NCI-H1417 treated with DMSO at 0.1 percent for 48 hours (cell line): Measurements from ENCODE around the gene HSPG2.
"Not testable (repeated sequence)": the region's sequence is repeated elsewhere in the genome, so short reads cannot be mapped to it uniquely, and the experiment has no call there.

Experiments used
- DNase-seq: peaks from one replicate; lab custom pipeline; 2025; lab: John Stamatoyannopoulos, UW

Gene HSPG2

GRCh38 chr1:21843208-21843607 lies 93.9 kb downstream of the HSPG2 start:
- no peak for DNase-seq

- DNase-seq = no peak
Observed at GRCh38 chr1:21842606-21843162, 94.4 kb downstream of the HSPG2 start.

DNA sequence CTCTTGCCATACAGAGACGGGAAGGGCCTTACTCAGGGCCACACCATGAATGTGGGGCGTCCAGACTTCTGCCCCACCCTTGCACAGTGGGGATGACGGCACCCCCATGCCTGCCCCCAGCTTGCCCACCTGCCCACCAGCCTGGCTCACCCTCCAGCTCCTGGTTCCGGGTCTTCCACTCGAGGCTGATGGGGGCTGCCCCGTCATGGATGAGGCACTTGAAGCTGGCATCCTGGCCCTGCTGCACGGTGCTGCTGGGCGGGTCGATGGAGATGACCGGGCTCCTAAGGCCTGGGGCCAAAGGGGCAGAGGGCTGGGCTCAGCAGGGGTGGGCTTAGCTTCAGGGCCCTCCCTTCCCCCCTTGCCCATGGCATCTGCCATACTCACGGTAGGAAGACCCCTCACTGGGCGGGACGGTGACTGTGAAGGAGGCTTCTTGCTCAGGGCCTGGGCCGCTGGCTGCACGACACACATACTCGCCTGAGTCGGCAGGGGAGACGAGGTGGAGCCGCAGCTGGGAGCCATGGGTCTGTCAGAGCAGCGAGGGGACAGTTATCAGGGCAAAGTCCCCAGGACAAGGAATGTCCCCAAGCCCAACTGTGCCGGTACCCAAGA lies 95.2 kb downstream of the HSPG2 start:
- no peak for DNase-seq

- DNase-seq = no peak
Observed at GRCh38 chr1:21840981-21841380, 96.1 kb downstream of the HSPG2 start.

DNA sequence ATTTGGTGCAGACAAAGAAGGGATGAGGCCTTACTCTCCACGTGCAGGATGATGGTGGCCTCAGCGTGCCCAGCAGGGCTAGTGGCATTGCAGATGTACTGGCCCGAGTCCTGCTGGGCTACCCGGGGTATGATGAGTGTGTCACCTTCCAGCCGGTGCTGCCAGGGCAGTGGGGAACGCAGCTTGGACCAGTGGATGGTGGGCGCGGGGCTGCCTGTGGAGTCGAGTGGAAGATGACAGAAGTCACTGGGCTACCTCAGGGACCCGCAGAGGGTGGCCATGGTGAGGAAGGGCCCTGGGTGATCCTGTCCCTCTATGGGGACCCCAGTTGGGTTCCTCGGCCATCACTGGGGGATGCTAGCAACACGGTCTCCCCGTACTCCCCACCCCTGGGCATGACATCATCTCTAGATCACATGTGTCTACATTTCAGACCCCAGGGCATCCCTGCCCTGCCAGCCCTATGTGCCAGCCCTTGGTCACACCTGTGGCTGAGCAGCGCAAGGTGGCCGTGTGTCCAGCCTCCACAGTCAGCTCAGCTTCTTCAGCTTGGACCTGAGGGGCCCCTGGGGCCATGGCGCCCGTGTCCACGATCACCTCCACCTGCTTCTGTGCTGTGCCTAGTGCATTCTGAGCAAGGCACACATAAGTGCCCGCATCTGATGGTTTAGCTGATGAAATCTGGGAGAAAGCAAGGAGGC lies 97.6 kb downstream of the HSPG2 start:
- no peak for DNase-seq

GRCh38 chr1:21838359-21839157 lies 98.6 kb downstream of the HSPG2 start:
- no peak for DNase-seq

- no peak for DNase-seq
Observed at GRCh38 chr1:21837476-21837875, 99.6 kb downstream of the HSPG2 start.

DNA sequence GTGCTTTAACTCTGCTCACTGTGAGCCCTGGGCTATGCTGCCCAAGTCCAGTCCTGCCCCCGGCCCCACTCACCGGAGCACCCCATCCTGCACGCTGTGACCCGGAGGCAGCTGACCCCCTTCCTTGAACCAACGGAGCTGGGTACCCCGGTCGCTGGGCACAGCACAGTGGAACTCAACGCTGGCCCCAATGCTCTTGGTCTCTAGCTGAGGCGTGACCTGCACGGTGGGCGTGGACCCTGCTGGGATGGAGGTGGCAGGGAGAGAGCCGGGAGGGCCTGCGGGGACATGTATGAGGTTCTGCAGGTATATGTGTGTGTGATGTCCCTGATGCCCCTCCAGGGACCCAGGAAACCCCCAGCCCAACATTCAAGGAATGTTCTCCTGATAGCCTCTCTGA lies 100.4 kb downstream of the HSPG2 start:
- no peak for DNase-seq

DNA sequence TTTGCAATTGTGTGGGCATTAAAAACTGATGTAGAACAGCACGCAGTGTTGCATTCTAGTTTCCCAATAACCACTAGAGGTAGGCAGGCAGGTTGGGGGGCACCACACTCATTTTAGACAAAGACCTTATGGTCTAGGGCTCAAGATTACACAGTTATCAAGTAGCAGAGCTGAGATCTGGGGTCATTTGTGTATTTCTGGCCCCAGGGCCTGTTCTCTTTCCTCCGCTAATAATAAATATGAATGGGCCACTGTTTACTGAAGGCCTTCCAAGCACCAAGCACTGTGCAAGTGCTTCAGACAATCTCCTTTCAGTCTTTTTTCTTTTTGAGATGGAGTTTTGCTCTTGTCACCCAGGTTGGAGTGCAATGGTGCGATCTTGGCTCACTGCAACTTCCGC lies 101.1 kb downstream of the HSPG2 start:
- DNase-seq = no peak

DNA sequence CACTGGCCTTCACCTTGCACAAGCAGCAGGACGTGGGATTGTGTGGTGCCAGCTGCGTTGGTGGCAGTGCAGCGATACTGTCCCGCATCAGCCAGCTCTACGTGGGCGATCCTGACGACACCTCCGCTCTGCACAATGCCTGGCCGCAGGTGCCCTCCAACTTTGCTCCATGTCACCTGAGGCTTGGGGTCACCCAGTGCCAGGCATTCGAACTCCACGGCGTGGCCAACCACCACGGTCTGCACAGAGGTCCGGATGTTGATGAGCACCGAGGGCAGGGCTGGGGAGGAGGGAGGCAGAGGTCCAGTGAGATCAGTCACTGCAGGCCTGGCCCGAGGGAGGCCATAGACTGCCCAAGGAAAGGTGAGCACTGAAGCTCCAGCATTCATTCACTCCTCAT lies 102.4 kb downstream of the HSPG2 start:
- no peak for DNase-seq

DNA sequence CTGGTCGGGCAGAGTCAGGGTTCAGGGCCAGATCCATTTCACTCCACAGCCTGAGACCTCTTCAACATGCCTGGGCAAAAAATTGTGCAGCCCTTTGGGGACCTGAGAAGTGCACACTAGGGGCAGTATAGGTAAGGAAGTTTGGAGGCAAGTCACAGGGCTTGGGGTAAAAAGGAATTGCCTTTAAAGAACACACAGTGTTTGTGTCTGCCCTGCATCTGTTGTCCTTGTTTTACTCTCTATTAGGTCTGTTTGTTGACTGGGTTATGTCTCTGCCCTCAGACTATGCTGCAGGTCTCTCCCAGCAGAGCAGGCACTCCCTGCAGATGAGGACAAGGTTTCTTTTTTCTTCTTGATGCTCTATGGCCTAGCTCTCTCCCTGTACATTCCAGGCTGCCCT lies 103.0 kb downstream of the HSPG2 start:
- no peak for DNase-seq

GRCh38 chr1:21833392-21833976 lies 103.6 kb downstream of the HSPG2 start:
- no peak for DNase-seq

GRCh38 chr1:21831454-21831970 lies 105.6 kb downstream of the HSPG2 start:
- DNase-seq = no peak

- no peak for DNase-seq
Observed at GRCh38 chr1:21830792-21831453, 106.2 kb downstream of the HSPG2 start.

- no peak for DNase-seq
Observed at GRCh38 chr1:21829294-21829693, 107.8 kb downstream of the HSPG2 start.

DNA sequence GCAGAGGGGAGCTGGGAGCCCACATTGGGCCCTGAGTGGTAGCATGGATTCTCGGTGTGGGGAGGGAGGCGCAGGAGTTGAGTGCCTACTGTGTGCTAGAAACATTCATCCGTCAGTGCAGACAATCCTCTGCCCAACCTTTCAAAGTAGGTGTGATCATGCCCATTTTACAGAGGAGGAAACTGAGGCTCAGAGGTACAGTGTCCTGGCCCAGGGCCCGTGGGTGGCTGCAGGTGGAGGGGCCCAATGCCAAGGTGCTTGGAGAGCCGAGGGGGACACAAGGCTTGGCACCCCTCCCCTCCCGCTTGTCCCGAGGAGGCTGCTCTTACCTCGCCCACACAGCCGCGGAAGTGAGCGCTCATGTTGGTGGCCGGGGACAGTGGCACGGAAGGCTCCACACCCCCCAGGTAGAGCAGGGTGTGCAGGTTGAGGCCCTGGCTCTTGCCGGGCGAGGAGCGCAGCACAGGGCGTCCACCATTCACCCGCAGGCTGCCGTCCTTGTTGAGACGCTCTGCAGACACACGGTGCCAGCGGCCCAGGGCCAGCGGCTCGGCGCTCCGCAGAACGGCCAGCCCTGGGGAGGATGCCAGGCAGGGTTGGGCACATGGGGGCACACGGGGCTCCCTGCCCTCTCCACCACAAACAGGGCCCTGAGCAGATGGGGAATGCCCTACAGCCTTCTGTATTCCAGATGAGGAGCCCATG lies 108.5 kb downstream of the HSPG2 start:
- DNase-seq = no peak

- DNase-seq = no peak
Observed at GRCh38 chr1:21828075-21828474, 109.0 kb downstream of the HSPG2 start.

DNA sequence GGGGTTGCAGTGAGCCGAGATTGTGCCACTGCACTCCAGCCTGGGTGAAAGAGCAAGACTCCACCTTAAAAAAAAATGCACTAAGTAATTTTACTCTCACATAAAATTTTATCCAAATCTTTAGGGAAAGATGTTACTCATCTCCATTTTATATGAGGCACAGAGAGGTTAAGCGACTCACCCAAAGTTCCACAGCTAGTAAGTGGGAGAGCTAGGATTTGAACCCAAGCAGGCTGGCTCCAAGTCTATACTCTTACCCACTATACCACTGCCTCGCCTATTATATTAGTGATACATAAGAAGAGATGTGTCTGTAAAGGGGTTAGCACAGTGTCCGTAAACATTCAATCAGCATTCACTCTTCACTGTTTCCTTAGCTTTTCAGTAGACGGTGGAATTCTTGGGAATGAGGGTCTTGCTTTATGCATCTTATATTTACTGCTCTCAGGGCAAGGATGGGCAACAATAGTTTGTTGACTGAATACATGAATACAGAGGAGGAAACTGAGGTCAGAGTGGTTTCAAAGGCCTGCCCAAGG lies 109.9 kb downstream of the HSPG2 start:
- no peak for DNase-seq

DNA sequence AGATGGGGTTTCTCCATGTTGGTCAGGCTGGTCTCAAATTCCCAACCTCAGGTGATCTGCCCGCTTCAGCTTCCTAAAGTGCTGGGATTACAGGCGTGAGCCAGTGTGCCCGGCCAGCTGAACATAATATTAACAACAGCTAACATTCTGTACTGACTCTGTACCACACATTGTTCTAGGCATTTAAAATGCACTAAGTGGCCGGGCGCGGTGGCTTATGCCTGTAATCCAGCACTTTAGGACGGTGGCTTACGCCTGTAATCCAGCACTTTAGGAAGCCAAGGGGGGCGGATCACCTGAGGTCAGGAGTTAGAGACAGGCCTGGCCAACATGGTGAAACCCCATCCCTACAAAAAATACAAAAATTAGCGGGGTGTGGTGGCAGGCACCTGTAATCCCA lies 110.4 kb downstream of the HSPG2 start:
- not testable (repeated sequence) for DNase-seq

GRCh38 chr1:21825393-21825792 lies 111.7 kb downstream of the HSPG2 start:
- no peak for DNase-seq

- no peak for DNase-seq
Observed at GRCh38 chr1:21824926-21825325, 112.2 kb downstream of the HSPG2 start.
